Fibroblast of pulmonary artery (primary cell): ENCODE data around the gene MBP.

Source experiments
- DNase-seq: peaks from one replicate; pipeline ENCODE4 v3.0.0-alpha.2; 2010; ENCODE audit warnings: low read depth
- H3K4me3 ChIP-seq: replicated peaks from 2 replicates; pipeline ENCODE4 v1.5.1; 2011; ENCODE audit warnings: low read depth, mild to moderate bottlenecking, control low read depth, low read length, moderate library complexity
- TF ChIP-seq, protein P1 (sequence below): IDR thresholded peaks from 2 replicates; pipeline ENCODE4 v1.5.1; 2011; ENCODE audit warnings: mild to moderate bottlenecking, control low read depth, low read length, inconsistent platforms; ENCODE audit errors: missing control alignments

Gene MBP

DNA sequence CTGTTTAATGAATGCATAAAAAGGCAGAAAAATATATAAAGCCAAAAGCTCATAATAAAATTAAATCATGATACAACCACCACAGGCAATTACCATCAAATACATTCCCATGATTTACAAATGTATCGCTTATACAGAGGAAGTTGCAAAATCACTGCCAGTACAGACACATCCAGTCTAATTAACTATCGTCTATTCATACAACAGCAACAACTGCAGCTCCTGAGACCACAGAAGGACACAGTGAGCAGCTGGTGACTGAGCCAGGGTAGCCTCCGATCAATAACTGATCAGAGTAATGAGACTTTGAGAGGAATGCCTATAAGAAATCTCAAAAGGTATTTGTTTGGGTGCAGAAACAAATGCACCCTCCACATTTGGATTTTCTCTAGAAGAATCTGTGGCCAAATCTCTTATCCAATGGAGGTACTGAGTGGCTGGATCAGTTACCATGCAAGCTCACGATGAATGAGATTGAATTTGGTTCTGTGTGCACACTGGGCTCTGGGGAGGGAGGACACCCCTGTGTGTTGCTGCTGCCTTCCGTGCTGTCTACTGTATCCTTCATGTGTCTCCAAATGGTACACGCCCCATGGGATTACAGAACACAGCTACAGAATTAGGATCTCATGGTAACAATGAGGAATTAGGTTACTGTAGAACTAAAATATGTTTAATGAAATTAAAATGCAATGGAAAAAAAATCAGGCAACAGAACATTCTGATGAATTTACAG, 119.6 kb downstream of the MBP start:
- TF ChIP-seq, protein P1, sequence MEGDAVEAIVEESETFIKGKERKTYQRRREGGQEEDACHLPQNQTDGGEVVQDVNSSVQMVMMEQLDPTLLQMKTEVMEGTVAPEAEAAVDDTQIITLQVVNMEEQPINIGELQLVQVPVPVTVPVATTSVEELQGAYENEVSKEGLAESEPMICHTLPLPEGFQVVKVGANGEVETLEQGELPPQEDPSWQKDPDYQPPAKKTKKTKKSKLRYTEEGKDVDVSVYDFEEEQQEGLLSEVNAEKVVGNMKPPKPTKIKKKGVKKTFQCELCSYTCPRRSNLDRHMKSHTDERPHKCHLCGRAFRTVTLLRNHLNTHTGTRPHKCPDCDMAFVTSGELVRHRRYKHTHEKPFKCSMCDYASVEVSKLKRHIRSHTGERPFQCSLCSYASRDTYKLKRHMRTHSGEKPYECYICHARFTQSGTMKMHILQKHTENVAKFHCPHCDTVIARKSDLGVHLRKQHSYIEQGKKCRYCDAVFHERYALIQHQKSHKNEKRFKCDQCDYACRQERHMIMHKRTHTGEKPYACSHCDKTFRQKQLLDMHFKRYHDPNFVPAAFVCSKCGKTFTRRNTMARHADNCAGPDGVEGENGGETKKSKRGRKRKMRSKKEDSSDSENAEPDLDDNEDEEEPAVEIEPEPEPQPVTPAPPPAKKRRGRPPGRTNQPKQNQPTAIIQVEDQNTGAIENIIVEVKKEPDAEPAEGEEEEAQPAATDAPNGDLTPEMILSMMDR, result no peak
- no peak overlapping the region for H3K4me3 ChIP-seq
- DNase-seq, result no peak

DNA sequence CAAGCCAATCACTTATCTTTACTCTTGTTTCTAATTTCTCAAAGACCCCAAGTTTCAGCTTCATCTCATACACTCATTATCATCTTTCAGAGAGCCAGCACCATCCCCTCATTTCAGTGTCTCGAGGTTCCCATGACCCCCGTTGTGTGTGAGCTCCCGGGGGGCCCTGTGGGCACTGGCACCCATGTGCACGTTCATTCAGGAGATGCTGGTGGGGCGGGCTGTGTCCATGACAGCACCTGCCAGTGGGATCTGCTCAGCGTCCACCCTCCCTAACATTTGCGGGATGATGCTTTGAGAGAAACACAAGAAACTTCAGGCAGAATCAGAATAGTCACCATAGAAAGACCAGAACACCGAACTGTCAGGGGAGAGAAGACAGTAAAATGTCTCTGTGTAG, 120.5 kb downstream of the MBP start:
- TF ChIP-seq, protein P1, result no peak
- no peak overlapping the region for H3K4me3 ChIP-seq

DNA sequence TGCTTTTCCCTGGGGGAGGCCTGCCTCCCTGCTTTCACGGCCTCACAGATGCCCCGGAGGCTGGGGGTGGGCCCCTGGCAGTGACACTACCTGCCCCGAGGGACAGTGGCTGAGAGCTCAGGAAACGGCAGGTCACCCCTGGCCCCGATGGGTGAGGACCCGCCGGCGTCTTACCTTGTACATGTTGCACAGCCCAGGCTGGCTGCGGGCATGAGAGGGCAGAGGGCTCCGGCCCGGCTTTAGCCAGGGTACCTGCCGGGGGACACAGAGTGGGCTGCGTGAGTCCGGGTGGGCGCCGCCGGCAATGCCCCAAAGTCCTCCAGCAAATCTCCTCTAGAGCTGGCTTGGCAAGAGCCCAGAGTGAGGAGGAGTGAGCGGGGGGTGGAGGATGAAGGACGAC, 122.9 kb downstream of the MBP start:
- no peak for DNase-seq
- no peak overlapping the region for H3K4me3 ChIP-seq
- TF ChIP-seq, protein P1, result no peak

More for the DNA sequence above, 120.5 kb downstream of the MBP start:
- no peak for DNase-seq

DNA sequence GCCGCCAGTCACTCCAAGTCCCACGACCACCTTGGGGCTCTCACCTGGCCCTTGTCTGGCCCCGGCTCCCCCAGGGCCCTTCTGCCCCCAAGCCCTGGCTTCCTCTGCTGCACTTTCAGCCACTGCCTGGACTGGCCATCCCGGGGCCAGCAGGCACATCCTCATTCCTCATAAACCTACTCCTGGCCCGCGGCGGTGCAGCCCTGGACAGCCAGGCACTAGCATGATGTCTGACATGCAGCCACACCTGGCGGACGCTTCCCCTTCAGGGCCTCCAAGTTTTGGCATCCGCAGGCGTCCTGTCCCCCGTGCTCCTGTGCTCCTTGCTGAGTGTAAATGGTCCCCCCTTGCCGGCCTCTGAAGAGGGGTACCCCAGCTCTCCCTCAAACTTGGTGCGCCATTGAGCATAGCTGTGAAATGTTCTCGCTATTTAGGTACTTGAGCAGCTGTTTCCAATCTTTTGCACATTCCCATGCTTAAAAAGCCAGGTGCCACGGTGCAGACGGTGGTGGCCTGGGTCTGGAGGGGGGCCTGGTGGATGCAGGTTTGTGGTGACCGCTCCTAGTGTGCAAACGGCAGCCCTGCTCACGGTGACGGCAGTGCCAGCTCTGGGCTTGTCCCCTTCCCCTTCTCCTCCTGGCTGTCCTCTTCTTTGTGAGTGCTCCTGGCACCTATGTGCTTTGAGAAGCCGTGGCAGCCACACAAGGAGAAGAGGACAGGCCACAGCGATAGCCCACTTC, 123.8 kb downstream of the MBP start:
- no peak overlapping the region for H3K4me3 ChIP-seq
- TF ChIP-seq, protein P1, result no peak
- no peak for DNase-seq

DNA sequence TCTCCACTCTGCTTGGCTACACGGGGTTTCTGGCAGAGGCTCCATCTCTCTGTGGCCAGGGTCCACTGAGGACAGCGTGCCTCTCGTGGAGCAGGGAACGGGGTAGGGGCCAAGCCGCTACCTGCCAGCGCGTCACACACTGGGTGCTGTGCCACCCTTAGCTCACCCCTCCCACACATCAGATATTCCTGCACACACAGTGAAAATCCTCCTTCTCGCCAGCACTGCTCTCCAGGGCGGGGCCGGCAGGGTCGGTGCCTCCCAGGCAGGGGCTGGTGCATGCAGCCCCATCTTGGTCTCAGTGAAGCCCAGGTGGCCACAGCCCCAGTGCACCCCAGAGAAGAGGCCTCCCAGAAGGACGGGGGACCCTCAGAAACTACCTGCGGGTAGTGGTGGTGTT, 124.6 kb downstream of the MBP start:
- no peak overlapping the region for H3K4me3 ChIP-seq
- TF ChIP-seq, protein P1, result no peak
- DNase-seq, result no peak

DNA sequence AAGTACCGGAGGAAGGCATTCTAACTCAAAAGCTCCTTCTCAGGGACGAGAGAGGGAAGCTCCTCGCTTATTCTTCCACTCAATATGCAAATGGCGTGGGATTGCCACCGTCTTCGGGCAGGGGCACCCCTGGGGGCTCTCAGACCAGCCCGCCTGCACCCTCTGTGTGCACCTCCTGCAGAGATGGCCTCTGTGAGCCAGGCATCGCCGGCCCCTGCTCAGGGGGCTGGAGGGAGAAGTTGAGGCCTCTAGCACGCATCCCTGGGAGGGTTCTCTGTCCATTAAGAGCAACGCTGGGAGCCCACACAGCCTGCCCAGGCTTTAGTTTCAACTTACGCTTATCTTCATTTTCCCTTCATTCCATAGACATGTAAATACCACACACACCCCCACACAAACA, 125.3 kb downstream of the MBP start:
- DNase-seq, result no peak
- H3K4me3 ChIP-seq, result no peak overlapping the region

More for the DNA sequence above, 125.3 kb downstream of the MBP start:
- TF ChIP-seq, protein P1, result no peak
